ENCODE data around the gene SLC1A3.

The SLC1A3 gene

GRCh38 chr5:36654564-36654963, 48.2 kb downstream of the SLC1A3 start:
- DNase-seq (ENCODE audit: low read depth in 2 of 3, low spot score in 2 of 3) = no peak

GRCh38 chr5:36655161-36655560, 48.8 kb downstream of the SLC1A3 start:
- DNase-seq (ENCODE audit: low read depth in 2 of 3, low spot score in 2 of 3) = no peak

- no peak for DNase-seq (ENCODE audit: low read depth in 2 of 3, low spot score in 2 of 3)
These were observed 50.1 kb downstream of the SLC1A3 start for GRCh38 chr5:36656556-36656955.

GRCh38 chr5:36657563-36657995, 51.2 kb downstream of the SLC1A3 start:
- no peak for DNase-seq (ENCODE audit: low read depth in 2 of 3, low spot score in 2 of 3)

- no peak for DNase-seq (ENCODE audit: low read depth in 2 of 3, low spot score in 2 of 3)
These were observed 51.8 kb downstream of the SLC1A3 start for GRCh38 chr5:36658038-36658756.

- no peak for DNase-seq (ENCODE audit: low read depth in 2 of 3, low spot score in 2 of 3)
These were observed 53.0 kb downstream of the SLC1A3 start for GRCh38 chr5:36659411-36659810.

GRCh38 chr5:36660397-36661049, 54.1 kb downstream of the SLC1A3 start:
- no peak for DNase-seq (ENCODE audit: low read depth in 2 of 3, low spot score in 2 of 3)

- DNase-seq (ENCODE audit: low read depth in 2 of 3, low spot score in 2 of 3) = no peak
These were observed 55.2 kb downstream of the SLC1A3 start for GRCh38 chr5:36661456-36662220.

GRCh38 chr5:36662291-36662851, 56.0 kb downstream of the SLC1A3 start:
- DNase-seq (ENCODE audit: low read depth in 2 of 3, low spot score in 2 of 3) = no peak

GRCh38 chr5:36664766-36665165, 58.4 kb downstream of the SLC1A3 start:
- no peak for DNase-seq (ENCODE audit: low read depth in 2 of 3, low spot score in 2 of 3)

GRCh38 chr5:36665628-36666027, 59.2 kb downstream of the SLC1A3 start:
- DNase-seq (ENCODE audit: low read depth in 2 of 3, low spot score in 2 of 3) = no peak

GRCh38 chr5:36666274-36666673, 59.9 kb downstream of the SLC1A3 start:
- no peak for DNase-seq (ENCODE audit: low read depth in 2 of 3, low spot score in 2 of 3)

- DNase-seq (ENCODE audit: low read depth in 2 of 3, low spot score in 2 of 3) = no peak
These were observed 60.6 kb downstream of the SLC1A3 start for GRCh38 chr5:36666986-36667385.

- no peak for DNase-seq (ENCODE audit: low read depth in 2 of 3, low spot score in 2 of 3)
These were observed 61.4 kb downstream of the SLC1A3 start for GRCh38 chr5:36667824-36668223.

GRCh38 chr5:36669015-36669651, 62.7 kb downstream of the SLC1A3 start:
- DNase-seq (ENCODE audit: low read depth in 2 of 3, low spot score in 2 of 3) = no peak

GRCh38 chr5:36670548-36670947, 64.1 kb downstream of the SLC1A3 start:
- DNase-seq (ENCODE audit: low read depth in 2 of 3, low spot score in 2 of 3) = no peak

GRCh38 chr5:36675282-36675681, 68.9 kb downstream of the SLC1A3 start:
- DNase-seq (ENCODE audit: low read depth in 2 of 3, low spot score in 2 of 3) = no peak

GRCh38 chr5:36679221-36679989, 73.0 kb downstream of the SLC1A3 start:
- no peak for DNase-seq (ENCODE audit: low read depth in 2 of 3, low spot score in 2 of 3)

- DNase-seq (ENCODE audit: low read depth in 2 of 3, low spot score in 2 of 3) = no peak
These were observed 73.7 kb downstream of the SLC1A3 start for GRCh38 chr5:36680066-36680465.

- DNase-seq (ENCODE audit: low read depth in 2 of 3, low spot score in 2 of 3) = no peak
These were observed 75.3 kb downstream of the SLC1A3 start for GRCh38 chr5:36681711-36682110.

Measured in activated CD8-positive, alpha-beta memory T cell treated with anti-CD3 and anti-CD28 coated beads for 48 hours (primary cell).